GM12801 (cell line): Measurements from ENCODE around the gene FAM171A1.

Experiments used
- CTCF ChIP-seq: IDR thresholded peaks from one replicate; pipeline ENCODE4 v1.5.1; 2011; ENCODE audit warnings: control low read depth; ENCODE audit not compliant: insufficient read length; ENCODE audit errors: extremely low read depth

FAM171A1 gene

GRCh38 chr10:15296701-15297100, 74.4 kb downstream of the FAM171A1 start:
- TF ChIP-seq CTCF, result no peak

- TF ChIP-seq CTCF, result no peak
Measured at GRCh38 chr10:15295537-15296325, 75.4 kb downstream of the FAM171A1 start.

GRCh38 chr10:15293862-15294842, 76.9 kb downstream of the FAM171A1 start:
- TF ChIP-seq CTCF, result no peak

GRCh38 chr10:15290671-15291070, 80.4 kb downstream of the FAM171A1 start:
- TF ChIP-seq CTCF, result no peak

- TF ChIP-seq CTCF, result no peak
Measured at GRCh38 chr10:15290150-15290549, 80.9 kb downstream of the FAM171A1 start.

GRCh38 chr10:15280974-15281373, 90.1 kb downstream of the FAM171A1 start:
- TF ChIP-seq CTCF, result no peak

GRCh38 chr10:15280462-15280861, 90.6 kb downstream of the FAM171A1 start:
- TF ChIP-seq CTCF, result no peak
